NCI-H526 treated with DMSO at 0.1 percent for 48 hours (cell line): Measurements from ENCODE around the gene CYP27C1.
"Not testable (repeated sequence)": the region's sequence is repeated elsewhere in the genome, so short reads cannot be mapped to it uniquely, and the experiment has no call there.

Experiments
- DNase-seq: peaks from one replicate; lab custom pipeline; 2025; lab: John Stamatoyannopoulos, UW

Gene CYP27C1, protein sequence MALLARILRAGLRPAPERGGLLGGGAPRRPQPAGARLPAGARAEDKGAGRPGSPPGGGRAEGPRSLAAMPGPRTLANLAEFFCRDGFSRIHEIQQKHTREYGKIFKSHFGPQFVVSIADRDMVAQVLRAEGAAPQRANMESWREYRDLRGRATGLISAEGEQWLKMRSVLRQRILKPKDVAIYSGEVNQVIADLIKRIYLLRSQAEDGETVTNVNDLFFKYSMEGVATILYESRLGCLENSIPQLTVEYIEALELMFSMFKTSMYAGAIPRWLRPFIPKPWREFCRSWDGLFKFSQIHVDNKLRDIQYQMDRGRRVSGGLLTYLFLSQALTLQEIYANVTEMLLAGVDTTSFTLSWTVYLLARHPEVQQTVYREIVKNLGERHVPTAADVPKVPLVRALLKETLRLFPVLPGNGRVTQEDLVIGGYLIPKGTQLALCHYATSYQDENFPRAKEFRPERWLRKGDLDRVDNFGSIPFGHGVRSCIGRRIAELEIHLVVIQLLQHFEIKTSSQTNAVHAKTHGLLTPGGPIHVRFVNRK

GRCh38 chr2:127220102-127220767, at the start of gene CYP27C1:
CYP27C1 (minus strand) TSS chr2:127220299; CDS start chr2:127220270, 29 bp downstream.
- no peak for DNase-seq

DNA sequence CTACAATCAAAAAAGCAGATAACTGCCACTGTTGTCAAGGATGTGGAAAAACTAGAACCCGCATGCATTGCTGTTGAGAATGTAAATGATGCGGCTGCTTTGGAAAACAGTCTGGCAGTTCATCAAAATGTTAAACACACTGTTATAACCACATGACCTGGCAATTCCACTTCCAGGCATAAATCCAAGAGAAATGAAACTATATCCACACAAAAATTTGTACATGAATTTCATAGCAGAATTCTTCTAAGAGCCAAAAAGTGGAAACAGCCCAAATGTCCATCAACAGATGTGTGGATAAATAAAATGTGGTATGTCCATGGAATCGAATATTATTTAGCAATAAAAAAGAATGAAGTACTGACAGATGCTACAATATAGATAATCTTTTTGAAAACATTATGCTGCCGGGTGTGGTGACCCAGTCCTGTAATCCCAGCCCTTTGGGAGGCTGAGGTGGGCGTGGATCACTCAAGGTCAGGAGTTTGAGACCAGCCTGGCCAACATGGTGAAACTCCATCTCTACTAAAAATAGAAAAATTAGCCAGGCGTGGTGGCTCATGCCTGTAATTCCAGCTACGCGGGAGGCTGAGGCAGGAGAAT, 41.8 kb upstream of the CYP27C1 start:
- no peak for DNase-seq

- DNase-seq: no peak
Measured at GRCh38 chr2:127259355-127259754, 39.3 kb upstream of the CYP27C1 start.

DNA sequence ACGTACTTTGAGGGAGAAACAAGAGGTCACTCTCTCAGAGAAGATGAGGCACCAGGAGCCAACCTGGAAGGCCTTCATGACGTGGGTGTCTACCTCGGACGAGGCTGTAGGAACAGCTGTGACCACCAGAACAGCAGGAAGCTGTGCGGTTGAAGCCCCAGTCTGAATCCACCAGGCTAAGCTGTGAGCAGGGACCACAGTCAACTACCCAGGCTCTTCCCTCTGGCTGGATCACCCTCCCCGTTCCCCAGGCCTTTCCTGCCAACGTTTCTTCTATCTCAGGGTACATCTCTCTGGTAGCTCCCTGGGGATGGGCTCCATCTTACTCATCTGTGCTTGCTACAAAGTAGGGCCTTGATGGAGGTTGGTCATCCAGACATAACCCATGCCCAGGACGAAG, 36.8 kb upstream of the CYP27C1 start:
- no peak for DNase-seq

GRCh38 chr2:127256381-127256780, 36.3 kb upstream of the CYP27C1 start:
- DNase-seq: no peak

GRCh38 chr2:127255721-127256120, 35.6 kb upstream of the CYP27C1 start:
- no peak for DNase-seq

- DNase-seq: no peak
Measured at GRCh38 chr2:127255146-127255545, 35.0 kb upstream of the CYP27C1 start.

DNA sequence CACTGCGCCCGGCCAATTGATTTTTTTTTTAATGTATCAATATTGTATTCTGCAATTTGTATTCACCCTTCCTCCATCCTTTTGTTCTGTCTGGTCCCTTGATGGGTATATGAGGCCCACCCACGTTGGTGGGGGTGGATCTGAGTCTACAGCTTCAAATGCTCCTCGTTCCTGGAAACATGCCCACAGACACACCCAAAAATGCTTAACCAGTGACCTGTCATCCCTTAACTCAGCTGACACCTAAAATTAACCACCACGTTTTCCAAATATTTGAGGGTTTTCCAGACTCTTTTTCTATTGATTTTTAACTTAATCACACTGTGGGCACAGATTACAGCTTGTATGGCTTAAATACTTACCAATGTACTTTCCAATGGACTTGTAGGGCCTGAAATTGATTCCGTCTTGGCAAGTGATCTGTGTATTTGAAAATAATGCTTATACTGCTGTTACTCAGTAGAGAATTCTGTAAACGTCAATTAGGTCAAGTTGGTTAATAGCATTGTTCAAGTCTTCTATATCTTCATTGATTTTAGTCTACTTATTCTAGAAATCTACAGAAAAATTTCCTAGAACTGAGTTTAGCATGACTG, 34.4 kb upstream of the CYP27C1 start:
- no peak for DNase-seq

DNA sequence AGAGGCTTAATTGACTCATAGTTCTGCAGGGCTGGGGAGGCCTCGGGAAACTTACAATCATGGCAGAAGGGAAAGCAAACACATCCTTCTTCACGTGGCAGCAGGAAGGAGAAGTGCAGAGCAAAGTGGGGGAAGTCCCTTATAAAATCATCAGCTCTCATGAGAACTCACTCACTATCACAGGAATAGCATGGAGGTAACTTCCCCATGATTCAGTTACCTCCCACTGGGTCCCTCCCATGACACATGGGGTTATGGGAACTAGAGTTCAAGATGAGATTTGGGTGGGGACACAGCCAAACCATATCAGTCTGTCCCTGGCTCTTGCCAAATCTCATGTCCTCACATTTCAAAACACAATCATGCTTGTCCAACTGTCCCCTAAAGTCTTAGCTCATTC, 21.1 kb upstream of the CYP27C1 start:
- not testable (repeated sequence) for DNase-seq

DNA sequence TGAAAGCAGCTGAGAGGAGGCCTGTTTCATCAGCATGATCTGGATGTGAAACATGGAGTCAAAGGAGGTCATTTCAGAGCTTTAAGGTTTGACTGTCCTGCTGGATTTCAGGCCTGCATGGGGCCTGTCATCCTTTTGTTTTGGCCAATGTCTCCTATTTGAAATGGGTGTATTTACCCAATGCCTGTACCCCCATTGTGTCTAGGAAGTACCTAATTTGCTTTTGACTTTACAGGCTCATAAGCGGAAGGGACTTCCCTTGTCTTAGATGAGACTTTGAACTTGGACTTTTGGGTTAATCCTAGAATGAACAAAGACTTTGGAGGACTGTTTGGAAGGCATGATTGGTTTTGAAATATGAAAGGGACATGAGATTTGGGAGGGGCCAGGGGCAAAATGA, 19.3 kb upstream of the CYP27C1 start:
- no peak for DNase-seq

- not testable (repeated sequence) for DNase-seq
Measured at GRCh38 chr2:127237768-127238167, 17.7 kb upstream of the CYP27C1 start.

DNA sequence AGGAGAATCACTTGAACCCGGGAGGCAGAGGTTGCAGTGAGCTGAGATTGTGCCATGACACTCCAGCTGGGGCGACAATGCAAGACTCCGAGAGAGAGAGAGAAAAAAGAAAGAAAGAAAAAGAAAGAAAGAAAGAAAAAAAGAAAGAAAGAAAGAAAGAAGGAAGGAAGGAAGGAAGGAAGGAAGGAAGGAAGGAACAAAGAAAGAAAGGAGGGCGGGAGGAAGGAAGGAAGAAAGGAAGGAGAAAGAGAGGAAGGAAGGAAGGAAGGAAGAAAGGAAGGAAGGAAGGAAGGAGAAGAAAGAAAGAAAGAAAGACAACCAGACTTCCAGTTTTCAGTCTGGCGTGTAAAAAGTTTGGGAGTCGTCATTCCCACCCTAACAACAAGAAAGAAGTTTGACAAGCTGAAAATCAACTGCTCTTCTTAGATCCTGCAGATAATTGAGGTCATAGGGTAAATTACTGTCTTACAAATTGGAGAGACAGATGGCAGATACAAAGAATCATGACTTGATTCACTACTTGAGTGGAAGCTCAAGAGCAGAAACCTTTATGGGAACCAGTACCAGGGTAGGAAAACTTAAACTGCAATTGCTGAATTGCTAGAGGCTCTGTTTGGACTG, 15.1 kb upstream of the CYP27C1 start:
- no peak for DNase-seq

- DNase-seq: no peak
Measured at GRCh38 chr2:127233710-127234109, 13.6 kb upstream of the CYP27C1 start.

GRCh38 chr2:127231130-127231865, 11.2 kb upstream of the CYP27C1 start:
- DNase-seq: no peak

DNA sequence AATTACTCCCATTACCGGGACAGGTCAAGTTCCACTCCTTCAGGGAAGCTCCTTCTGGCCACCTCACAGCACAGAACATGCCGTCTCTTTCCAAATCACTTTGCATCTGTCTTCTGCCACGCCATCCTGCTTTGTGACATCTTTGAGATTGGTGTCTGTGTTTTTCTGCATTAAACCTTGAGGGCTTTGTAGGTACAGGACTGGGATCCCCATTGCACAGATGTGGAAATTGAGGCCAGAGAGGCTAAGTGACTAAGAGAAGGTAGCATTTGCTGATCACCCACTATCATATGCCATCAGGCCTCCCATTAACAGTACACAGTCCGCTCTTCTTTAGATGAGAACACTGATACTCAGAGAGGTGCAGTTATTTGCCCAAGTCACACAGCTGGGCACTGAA, 9.5 kb upstream of the CYP27C1 start:
- no peak for DNase-seq

DNA sequence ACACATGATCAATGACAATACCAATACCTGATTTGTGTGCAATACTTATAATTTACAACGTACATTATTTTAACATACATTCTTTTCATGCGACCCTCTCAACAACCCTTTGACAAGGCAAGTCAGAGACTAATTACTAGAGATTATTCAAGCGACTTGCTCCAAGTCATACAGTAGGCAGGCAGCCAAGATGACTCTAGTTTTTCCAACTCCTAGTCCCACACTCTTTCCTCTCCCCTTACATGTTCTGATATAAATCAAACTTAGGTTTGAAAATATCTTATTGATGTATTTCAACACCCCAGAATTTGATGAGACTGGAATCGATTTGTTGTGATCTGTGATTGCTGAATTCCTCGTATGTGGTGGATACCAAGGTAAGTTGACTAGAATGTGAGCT, 8.0 kb upstream of the CYP27C1 start:
- no peak for DNase-seq

DNA sequence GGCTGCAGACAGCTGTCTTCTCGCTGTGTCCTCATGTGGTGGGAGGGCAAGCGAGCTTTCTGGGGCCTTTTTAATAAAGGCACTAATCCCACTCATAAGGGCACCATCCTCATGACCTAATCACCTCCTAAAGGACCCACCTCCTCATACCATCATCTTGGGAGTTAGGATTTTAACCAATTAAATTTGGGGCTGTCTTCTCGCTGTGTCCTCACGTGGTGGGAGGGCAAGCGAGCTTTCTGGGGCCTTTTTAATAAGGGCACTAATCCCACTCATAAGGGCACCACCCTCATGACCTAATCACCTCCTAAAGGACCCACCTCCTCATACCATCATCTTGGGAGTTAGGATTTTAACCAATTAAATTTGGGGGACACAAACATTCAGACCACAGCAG, 7.2 kb upstream of the CYP27C1 start:
- DNase-seq: not testable (repeated sequence)

GRCh38 chr2:127226520-127227263, 6.6 kb upstream of the CYP27C1 start:
- no peak for DNase-seq

- no peak for DNase-seq
Measured at GRCh38 chr2:127226132-127226519, 6.0 kb upstream of the CYP27C1 start.

DNA sequence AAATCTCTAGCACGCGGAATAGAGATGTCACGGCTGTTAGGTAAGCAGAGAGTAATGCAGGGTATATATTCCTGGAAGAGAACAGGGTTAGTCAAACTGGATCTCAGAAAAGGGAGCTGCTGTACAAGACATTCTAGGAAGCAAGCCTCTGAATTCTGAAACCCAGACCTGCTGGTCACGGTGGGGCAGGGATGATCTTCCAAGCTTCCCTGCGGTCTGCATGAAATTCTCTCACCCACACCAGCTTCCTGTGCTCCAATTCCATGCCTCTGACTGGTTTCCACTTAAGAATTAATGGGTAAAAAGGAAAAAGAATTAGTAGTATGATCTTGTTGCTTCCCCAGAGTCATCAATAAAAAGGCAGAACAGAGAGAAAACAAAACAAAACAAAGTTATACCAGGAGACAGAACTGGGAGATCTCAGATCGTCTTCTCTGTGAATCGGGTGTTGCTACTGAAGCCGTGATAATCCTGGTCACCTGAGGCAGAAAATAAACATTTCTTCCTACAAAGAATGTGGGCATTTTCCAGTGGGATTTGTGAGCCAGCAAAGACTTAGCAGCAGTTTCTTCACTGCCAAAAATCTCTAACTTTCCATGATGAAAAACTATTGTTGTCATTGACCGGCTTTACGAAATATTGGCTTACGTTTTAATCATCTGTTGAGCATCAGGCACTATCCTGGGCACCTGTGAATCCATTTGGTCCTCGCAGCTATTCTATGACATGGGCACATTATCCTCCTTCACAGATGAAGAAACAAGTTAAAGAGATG, 5.3 kb upstream of the CYP27C1 start:
- no peak for DNase-seq
